GM12872 (cell line): ENCODE results near the gene H1-8.

ENCODE experiments used
- CTCF ChIP-seq: IDR thresholded peaks from 3 replicates; pipeline ENCODE4 v1.5.1; 2011; ENCODE audit warnings: low read depth, mild to moderate bottlenecking, low read length, moderate library complexity; ENCODE audit not compliant: insufficient read depth

The H1-8 gene

GRCh38 chr3:129529436-129530210 is 13.4 kb upstream of the H1-8 start:
- no peak for TF ChIP-seq CTCF

- TF ChIP-seq CTCF, result no peak
These were observed 12.7 kb upstream of the H1-8 start for GRCh38 chr3:129530251-129530791.

- TF ChIP-seq CTCF, result no peak
These were observed 12.2 kb upstream of the H1-8 start for GRCh38 chr3:129530821-129531220.

GRCh38 chr3:129531699-129532098 is 11.3 kb upstream of the H1-8 start:
- no peak for TF ChIP-seq CTCF

- TF ChIP-seq CTCF, result no peak
These were observed 10.7 kb upstream of the H1-8 start for GRCh38 chr3:129532261-129532660.

GRCh38 chr3:129533406-129533805 is 9.6 kb upstream of the H1-8 start:
- no peak for TF ChIP-seq CTCF

- no peak for TF ChIP-seq CTCF
These were observed 8.4 kb upstream of the H1-8 start for GRCh38 chr3:129534428-129535027.
